ENCODE results near the gene MEDAG. TPM values are rescaled to one million over a fixed set of nuclear protein-coding genes. Genes with fewer than 3 reads are reported as not detected.

Gene MEDAG
- total RNA-seq, 4 donors from 2014 or later: 10.3 to 15.9 (median 14.8) TPM

- Histone ChIP-seq H3K27ac (no peak overlapping the region), H3K4me3 (no peak overlapping the region), H3K36me3 (no peaks in the 10 kb centered on the region), H3K27me3 (peaks cover 26% of the 10 kb centered on the region), H3K4me1 (peaks cover 51% of the 10 kb centered on the region), H3K9me3 (no peaks in the 10 kb centered on the region)
- no peak for DNase-seq (ENCODE audit: low spot score in 2 of 2)
- 90% methylated on average over 3 of the region's 3 CpGs for WGBS
- TF ChIP-seq POLR2AphosphoS5 (IDR thresholded peaks at IDR 0.05): no peak
- no peak for TF ChIP-seq EP300 (IDR thresholded peaks at IDR 0.05)
- no peak for TF ChIP-seq CTCF (IDR thresholded peaks at IDR 0.05)
- TF ChIP-seq POLR2A (IDR thresholded peaks at IDR 0.05): no peak
These were observed 4.6 kb downstream of the MEDAG start for GRCh38 chr13:30910676-30911075.

- Histone ChIP-seq H3K27me3 (peaks cover 15% of the 10 kb centered on the region), H3K36me3 (peaks cover 3% of the 10 kb centered on the region), H3K4me3 (no peak overlapping the region), H3K27ac (no peak overlapping the region), H3K4me1 (peaks cover 23% of the 10 kb centered on the region), H3K9me3 (no peaks in the 10 kb centered on the region)
- DNase-seq (ENCODE audit: low spot score in 2 of 2): no peak
- TF ChIP-seq POLR2AphosphoS5 (IDR thresholded peaks at IDR 0.05) (no peak), POLR2A (IDR thresholded peaks at IDR 0.05) (no peak), EP300 (IDR thresholded peaks at IDR 0.05) (no peak), CTCF (IDR thresholded peaks at IDR 0.05) (no peak)
- WGBS: 47% methylated on average over 19 of the region's 19 CpGs
These were observed 9.8 kb downstream of the MEDAG start for GRCh38 chr13:30915691-30916541.

GRCh38 chr13:30916991-30917390 lies 10.9 kb downstream of the MEDAG start:
- Histone ChIP-seq H3K36me3 (peaks cover 5% of the 10 kb centered on the region), H3K4me3 (no peak overlapping the region), H3K4me1 (peaks cover 18% of the 10 kb centered on the region), H3K27me3 (peaks cover 15% of the 10 kb centered on the region), H3K9me3 (no peaks in the 10 kb centered on the region), H3K27ac (no peak overlapping the region)
- TF ChIP-seq CTCF (IDR thresholded peaks at IDR 0.05) (no peak), POLR2A (IDR thresholded peaks at IDR 0.05) (no peak), EP300 (IDR thresholded peaks at IDR 0.05) (no peak), POLR2AphosphoS5 (IDR thresholded peaks at IDR 0.05) (no peak)
- no peak for DNase-seq (ENCODE audit: low spot score in 2 of 2)
- 88% methylated on average over 6 of the region's 6 CpGs for WGBS

- WGBS: 63% methylated on average over 6 of the region's 6 CpGs
- Histone ChIP-seq H3K9me3 (no peaks in the 10 kb centered on the region), H3K27me3 (peaks cover 15% of the 10 kb centered on the region), H3K4me1 (peaks cover 24% of the 10 kb centered on the region), H3K36me3 (peaks cover 5% of the 10 kb centered on the region), H3K27ac (no peak overlapping the region), H3K4me3 (no peak overlapping the region)
- no peak for DNase-seq (ENCODE audit: low spot score in 2 of 2)
- TF ChIP-seq CTCF (IDR thresholded peaks at IDR 0.05) (no peak), POLR2AphosphoS5 (IDR thresholded peaks at IDR 0.05) (no peak), POLR2A (IDR thresholded peaks at IDR 0.05) (no peak), EP300 (IDR thresholded peaks at IDR 0.05) (no peak)
These were observed 12.8 kb downstream of the MEDAG start for GRCh38 chr13:30918662-30919405.

Data from suprapubic skin (tissue), 4 donors.